Measurements from ENCODE around the gene EIPR1. TPM values are rescaled to one million over a fixed set of nuclear protein-coding genes. Genes with fewer than 3 reads are reported as not detected.

Gene EIPR1
- total and polyA plus RNA-seq, 2 experiments from 2014 or later: 23.2 to 28.2 TPM

DNA sequence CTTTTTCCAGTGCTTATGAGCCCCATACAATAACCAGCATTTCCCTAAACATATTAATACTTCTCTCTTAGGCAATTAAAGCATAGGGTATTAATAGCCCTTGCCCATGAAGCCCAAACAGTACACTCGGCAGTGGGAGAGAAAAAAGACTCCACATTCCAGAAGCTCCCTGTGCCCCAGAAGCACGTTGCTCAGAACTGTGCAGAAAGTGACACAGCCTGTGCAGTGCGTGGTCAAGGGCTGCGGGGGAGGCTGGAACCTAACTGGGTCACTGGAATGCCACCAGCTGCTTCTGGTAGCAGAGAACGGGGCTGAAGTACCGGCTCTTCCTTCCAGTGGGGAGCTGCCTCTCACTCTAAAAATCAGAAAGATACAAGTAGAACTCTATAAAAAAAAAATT, 32.7 kb downstream of the EIPR1 start:
- no peak overlapping the region for H3K27ac ChIP-seq
- TF ChIP-seq, protein P1, sequence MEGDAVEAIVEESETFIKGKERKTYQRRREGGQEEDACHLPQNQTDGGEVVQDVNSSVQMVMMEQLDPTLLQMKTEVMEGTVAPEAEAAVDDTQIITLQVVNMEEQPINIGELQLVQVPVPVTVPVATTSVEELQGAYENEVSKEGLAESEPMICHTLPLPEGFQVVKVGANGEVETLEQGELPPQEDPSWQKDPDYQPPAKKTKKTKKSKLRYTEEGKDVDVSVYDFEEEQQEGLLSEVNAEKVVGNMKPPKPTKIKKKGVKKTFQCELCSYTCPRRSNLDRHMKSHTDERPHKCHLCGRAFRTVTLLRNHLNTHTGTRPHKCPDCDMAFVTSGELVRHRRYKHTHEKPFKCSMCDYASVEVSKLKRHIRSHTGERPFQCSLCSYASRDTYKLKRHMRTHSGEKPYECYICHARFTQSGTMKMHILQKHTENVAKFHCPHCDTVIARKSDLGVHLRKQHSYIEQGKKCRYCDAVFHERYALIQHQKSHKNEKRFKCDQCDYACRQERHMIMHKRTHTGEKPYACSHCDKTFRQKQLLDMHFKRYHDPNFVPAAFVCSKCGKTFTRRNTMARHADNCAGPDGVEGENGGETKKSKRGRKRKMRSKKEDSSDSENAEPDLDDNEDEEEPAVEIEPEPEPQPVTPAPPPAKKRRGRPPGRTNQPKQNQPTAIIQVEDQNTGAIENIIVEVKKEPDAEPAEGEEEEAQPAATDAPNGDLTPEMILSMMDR (IDR thresholded peaks at IDR 0.05; ENCODE audit: low read depth, low read length): no peak
- H3K27me3 ChIP-seq: no peaks in the 10 kb centered on the region
- H3K4me3 ChIP-seq: no peak overlapping the region
- no peaks in the 10 kb centered on the region for H3K9me3 ChIP-seq (ENCODE audit: low read depth)
- H3K4me1 ChIP-seq (ENCODE audit: low read depth): no peaks in the 10 kb centered on the region
- no peak for DNase-seq (ENCODE audit: low read depth in 1 of 2, low spot score in 1 of 2)
- H3K36me3 ChIP-seq: no peaks in the 10 kb centered on the region

DNA sequence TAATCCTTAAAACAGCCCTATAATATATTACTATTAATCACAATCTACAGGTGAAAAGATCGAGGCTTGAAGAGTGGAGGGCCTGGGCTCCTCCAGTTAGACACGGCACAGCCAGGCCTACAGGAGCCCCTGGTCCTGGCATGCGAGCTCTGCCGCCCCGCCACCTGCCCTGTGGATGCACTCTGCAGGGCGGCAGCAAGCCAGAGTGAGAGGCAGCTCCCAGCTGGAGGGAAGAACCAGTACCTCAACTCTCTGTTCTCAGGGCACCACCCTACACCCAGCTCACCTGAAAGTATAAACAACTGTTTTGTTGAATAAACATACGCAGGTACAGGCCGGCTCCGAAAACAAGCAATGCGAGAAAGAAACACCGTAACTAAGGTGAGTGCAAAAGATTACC, 34.6 kb downstream of the EIPR1 start:
- TF ChIP-seq, protein P1 (IDR thresholded peaks at IDR 0.05; ENCODE audit: low read depth, low read length): no peak
- H3K9me3 ChIP-seq (ENCODE audit: low read depth): no peaks in the 10 kb centered on the region
- H3K4me3 ChIP-seq: no peak overlapping the region
- H3K4me1 ChIP-seq (ENCODE audit: low read depth): no peaks in the 10 kb centered on the region
- H3K27ac ChIP-seq: no peak overlapping the region
- H3K36me3 ChIP-seq: no peaks in the 10 kb centered on the region
- DNase-seq (ENCODE audit: low read depth in 1 of 2, low spot score in 1 of 2): no peak
- H3K27me3 ChIP-seq: no peaks in the 10 kb centered on the region

DNA sequence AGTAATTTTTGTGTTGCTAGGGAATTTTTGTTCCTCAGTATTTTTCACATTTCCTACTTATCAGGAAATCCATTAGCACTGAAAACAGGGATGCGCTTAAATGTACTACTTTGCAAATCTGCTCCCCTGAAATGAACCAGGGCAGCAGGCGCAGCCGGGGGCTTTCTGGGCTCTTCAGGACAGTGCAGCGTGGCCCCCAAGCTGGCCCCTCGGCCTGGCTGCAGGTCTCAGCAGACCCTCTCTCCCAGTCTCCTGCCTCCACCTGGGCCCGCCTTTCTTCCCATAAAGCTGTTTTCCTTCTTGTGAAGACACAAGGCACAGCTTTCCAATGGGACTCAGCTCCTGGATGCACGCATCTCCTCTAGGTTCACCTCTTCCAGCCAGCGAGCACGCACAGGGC, 35.3 kb downstream of the EIPR1 start:
- Histone ChIP-seq H3K27me3 (no peaks in the 10 kb centered on the region), H3K4me3 (no peak overlapping the region), H3K36me3 (no peaks in the 10 kb centered on the region), H3K4me1 (ENCODE audit: low read depth) (no peaks in the 10 kb centered on the region), H3K9me3 (ENCODE audit: low read depth) (no peaks in the 10 kb centered on the region), H3K27ac (no peak overlapping the region)
- DNase-seq (ENCODE audit: low read depth in 1 of 2, low spot score in 1 of 2): no peak
- TF ChIP-seq, protein P1 (IDR thresholded peaks at IDR 0.05; ENCODE audit: low read depth, low read length): no peak

DNA sequence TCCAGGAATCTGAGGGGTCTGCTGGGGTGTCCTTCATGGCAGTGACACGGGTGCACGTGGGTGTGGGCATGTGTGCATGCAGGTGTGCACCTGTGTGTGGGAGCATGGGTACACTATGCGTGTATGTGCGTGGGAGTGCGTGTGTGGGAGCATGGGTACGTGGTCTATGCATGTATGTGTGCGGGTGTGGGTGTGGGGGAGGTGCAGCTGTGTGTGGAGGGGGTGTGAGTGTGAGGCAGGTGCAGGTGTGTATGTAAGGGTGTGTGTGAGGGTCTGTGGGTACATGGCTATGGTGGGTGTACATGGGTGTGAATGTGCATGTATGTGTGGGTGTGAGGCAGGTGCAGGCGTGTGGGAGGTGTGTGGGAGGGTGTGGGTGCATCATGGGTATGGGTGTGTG, 36.3 kb downstream of the EIPR1 start:
- Histone ChIP-seq H3K27me3 (no peaks in the 10 kb centered on the region), H3K4me1 (ENCODE audit: low read depth) (no peaks in the 10 kb centered on the region), H3K4me3 (no peak overlapping the region), H3K36me3 (no peaks in the 10 kb centered on the region), H3K27ac (no peak overlapping the region), H3K9me3 (ENCODE audit: low read depth) (no peaks in the 10 kb centered on the region)
- no peak for DNase-seq (ENCODE audit: low read depth in 1 of 2, low spot score in 1 of 2)
- TF ChIP-seq, protein P1 (IDR thresholded peaks at IDR 0.05; ENCODE audit: low read depth, low read length): no peak

DNA sequence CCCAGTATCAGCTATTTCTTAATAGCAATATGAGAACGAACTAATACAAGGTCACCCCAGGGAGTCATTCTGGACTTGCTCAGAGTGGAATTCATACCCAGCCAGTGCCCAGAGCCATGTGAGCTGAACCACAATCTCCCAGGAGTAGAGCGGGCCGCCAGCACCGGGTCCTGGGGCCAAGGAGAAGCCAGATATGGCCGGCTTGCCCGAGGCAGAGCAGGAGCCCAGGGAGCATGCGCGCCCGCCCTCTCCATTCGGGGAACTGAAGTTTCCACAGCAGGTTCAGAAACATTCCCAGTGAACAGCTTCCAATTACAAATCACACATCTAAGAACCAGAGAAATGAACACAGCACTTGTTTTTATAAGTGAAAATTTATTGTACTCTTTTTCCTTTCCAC, 37.5 kb downstream of the EIPR1 start:
- Histone ChIP-seq H3K27me3 (no peaks in the 10 kb centered on the region), H3K9me3 (ENCODE audit: low read depth) (no peaks in the 10 kb centered on the region), H3K4me1 (ENCODE audit: low read depth) (no peaks in the 10 kb centered on the region), H3K27ac (no peak overlapping the region), H3K4me3 (no peak overlapping the region), H3K36me3 (no peaks in the 10 kb centered on the region)
- TF ChIP-seq, protein P1 (IDR thresholded peaks at IDR 0.05; ENCODE audit: low read depth, low read length): no peak
- DNase-seq (ENCODE audit: low read depth in 1 of 2, low spot score in 1 of 2): no peak

DNA sequence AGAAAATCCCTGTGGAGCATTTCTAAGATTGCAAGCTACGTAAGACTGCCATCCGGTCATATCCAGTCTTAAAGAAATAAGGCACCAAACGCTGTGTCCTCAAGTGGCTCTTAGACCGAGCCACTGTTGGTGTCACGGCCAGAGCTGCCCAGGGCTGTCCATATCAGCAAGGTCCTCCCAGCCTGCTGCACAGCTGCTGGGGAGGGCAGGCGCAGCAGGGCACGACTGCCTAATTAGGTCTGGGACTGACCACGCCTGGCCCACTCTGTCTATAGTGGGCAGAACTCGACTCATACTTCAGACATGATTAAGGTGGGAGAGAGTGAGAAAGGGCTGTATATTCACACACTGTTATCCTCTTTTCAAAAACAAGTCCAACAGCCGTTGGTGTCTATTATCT, 39.3 kb downstream of the EIPR1 start:
- no peaks in the 10 kb centered on the region for H3K4me1 ChIP-seq (ENCODE audit: low read depth)
- DNase-seq (ENCODE audit: low read depth in 1 of 2, low spot score in 1 of 2): no peak
- no peaks in the 10 kb centered on the region for H3K36me3 ChIP-seq
- H3K27ac ChIP-seq: no peak overlapping the region
- no peaks in the 10 kb centered on the region for H3K27me3 ChIP-seq
- H3K9me3 ChIP-seq (ENCODE audit: low read depth): no peaks in the 10 kb centered on the region
- no peak overlapping the region for H3K4me3 ChIP-seq
- TF ChIP-seq, protein P1 (IDR thresholded peaks at IDR 0.05; ENCODE audit: low read depth, low read length): no peak

All from cardiac muscle cell (in vitro differentiated cells and primary cell).